Upper lobe of left lung (tissue), 6 donors: ENCODE measurements around the gene SH2D4B. TPM values are rescaled to one million over a fixed set of nuclear protein-coding genes. Genes with fewer than 3 reads are reported as not detected.

ENCODE experiments used
- ATAC-seq, 2 donors: fragments of 200-7000 bp; cut with Tn5 transposase; one replicate each; pipeline ENCODE4 v1.9.1; 2022; ENCODE audit warnings: mild to moderate bottlenecking in 2 of 2, moderate library complexity in 2 of 2; ENCODE audit not compliant: low FRiP score in 2 of 2
- DNase-seq, 2 donors: peaks; one replicate each; pipeline ENCODE4 v3.0.0-alpha.2; 2019 to 2020
- H3K27ac ChIP-seq, 4 donors: fragments of 200-600 bp; sonication (generic); one replicate each; pipeline ENCODE4 v1.5.1; 2016 to 2019
- H3K27me3 ChIP-seq, 4 donors: fragments of 200-600 bp; sonication (generic); one replicate each; pipeline ENCODE4 v1.5.1; 2017 to 2019
- H3K36me3 ChIP-seq, 4 donors: fragments of 200-600 bp; sonication (generic); one replicate each; pipeline ENCODE4 v1.5.1; 2016 to 2019
- H3K4me1 ChIP-seq, 4 donors: fragments of 200-600 bp; sonication (generic); one replicate each; pipeline ENCODE4 v1.5.1; 2018 to 2019
- H3K4me3 ChIP-seq, 4 donors: fragments of 200-600 bp; sonication (generic); one replicate each; pipeline ENCODE4 v1.5.1; 2017 to 2019; ENCODE audit warnings: mild to moderate bottlenecking in 2 of 4, moderate library complexity in 1 of 4
- H3K9me3 ChIP-seq, 4 donors: fragments of 200-600 bp; sonication (generic); one replicate each; pipeline ENCODE4 v1.5.1; 2018 to 2019
- EP300 ChIP-seq, 4 donors: sonication (generic); formaldehyde crosslinking; IDR thresholded peaks; one replicate each; pipeline ENCODE4 v1.5.1; 2017; ENCODE audit warnings: antibody characterized with exemption in 4 of 4, control low read depth in 2 of 4
- POLR2A ChIP-seq, 4 donors: fragments of 450-650 bp; IDR thresholded peaks; one replicate each; pipeline ENCODE4 v1.5.1; 2016 to 2017; ENCODE audit warnings: antibody characterized with exemption in 4 of 4, mild to moderate bottlenecking in 2 of 4
- POLR2AphosphoS5 ChIP-seq, 2 donors: sonication (generic); formaldehyde crosslinking; IDR thresholded peaks; one replicate each; pipeline ENCODE4 v1.5.1; 2017; ENCODE audit warnings: antibody characterized with exemption in 2 of 2
- WGBS, 2 donors: methylation state at CpG; one replicate each; pipeline ENCODE4 v1.1.5; 2017 to 2018; 5-methylcytosine and 5-hydroxymethylcytosine counted together
- total RNA-seq, 6 donors: library from RNA; depleted of rRNA in 4 of 6; stranded (reverse); fragments of >200 nt in 4 of 6; gene quantifications; one replicate each; pipeline versions ENCODE4 v1.1.0 to v1.2.1, GENCODE V29; 2016 to 2021
- TF ChIP-seq, protein P1 (sequence below), 6 experiments: fragments of 450-650 bp in 4 of 6; fragments of 200-600 bp in 2 of 6; sonication (generic) in 2 of 6; IDR thresholded peaks; one replicate each; pipeline ENCODE4 v1.5.1; 2016 to 2019; ENCODE audit warnings: antibody characterized with exemption in 6 of 6
- donor health status: DM: no; HTN: no; CAD: no; lungs with moderate emphysema.
- donor health status: DM: no; HTN: yes; CAD: no; lungs with severe emphysema.

SH2D4B gene
- total RNA-seq, 6 donors from 2014 or later, result 0.15 to 1.0 (median 0.55) TPM; not detected in 1

DNA sequence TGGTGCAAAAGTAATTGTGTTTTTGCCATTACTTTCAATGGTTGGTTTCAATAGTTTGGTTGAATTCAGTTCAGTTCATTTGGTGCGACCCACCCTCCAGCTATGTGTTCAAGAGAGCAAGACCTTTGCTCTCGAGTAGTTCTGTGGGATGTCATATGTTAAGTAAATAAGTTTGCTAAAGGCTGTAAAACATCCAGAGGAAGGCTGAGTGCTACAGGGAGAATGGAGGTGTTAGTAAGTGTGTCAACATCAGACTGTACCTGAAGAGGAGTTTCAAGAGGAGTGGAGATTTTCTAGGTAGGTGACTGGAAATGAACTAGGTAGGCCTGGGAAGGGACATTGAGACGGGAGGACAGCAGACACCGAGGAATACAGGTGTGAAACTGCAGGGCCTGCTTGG is 147.7 kb downstream of the SH2D4B start:
- Histone ChIP-seq H3K4me3 (no peak overlapping the region), H3K27ac (no peak overlapping the region), H3K9me3 (no peaks in the 10 kb centered on the region), H3K36me3 (no peaks in the 10 kb centered on the region), H3K27me3 (no peaks in the 10 kb centered on the region), H3K4me1 (no peaks in the 10 kb centered on the region)
- WGBS, 2 donors, result 64% methylated on average over 4 of the region's 4 CpGs
- ATAC-seq (no peak), DNase-seq (no peak)
- TF ChIP-seq, protein P1, sequence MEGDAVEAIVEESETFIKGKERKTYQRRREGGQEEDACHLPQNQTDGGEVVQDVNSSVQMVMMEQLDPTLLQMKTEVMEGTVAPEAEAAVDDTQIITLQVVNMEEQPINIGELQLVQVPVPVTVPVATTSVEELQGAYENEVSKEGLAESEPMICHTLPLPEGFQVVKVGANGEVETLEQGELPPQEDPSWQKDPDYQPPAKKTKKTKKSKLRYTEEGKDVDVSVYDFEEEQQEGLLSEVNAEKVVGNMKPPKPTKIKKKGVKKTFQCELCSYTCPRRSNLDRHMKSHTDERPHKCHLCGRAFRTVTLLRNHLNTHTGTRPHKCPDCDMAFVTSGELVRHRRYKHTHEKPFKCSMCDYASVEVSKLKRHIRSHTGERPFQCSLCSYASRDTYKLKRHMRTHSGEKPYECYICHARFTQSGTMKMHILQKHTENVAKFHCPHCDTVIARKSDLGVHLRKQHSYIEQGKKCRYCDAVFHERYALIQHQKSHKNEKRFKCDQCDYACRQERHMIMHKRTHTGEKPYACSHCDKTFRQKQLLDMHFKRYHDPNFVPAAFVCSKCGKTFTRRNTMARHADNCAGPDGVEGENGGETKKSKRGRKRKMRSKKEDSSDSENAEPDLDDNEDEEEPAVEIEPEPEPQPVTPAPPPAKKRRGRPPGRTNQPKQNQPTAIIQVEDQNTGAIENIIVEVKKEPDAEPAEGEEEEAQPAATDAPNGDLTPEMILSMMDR (IDR thresholded peaks at IDR 0.05), result no peak
- TF ChIP-seq POLR2A (IDR thresholded peaks at IDR 0.05) (no peak), EP300 (IDR thresholded peaks at IDR 0.05) (no peak), POLR2AphosphoS5 (IDR thresholded peaks at IDR 0.05) (no peak)

DNA sequence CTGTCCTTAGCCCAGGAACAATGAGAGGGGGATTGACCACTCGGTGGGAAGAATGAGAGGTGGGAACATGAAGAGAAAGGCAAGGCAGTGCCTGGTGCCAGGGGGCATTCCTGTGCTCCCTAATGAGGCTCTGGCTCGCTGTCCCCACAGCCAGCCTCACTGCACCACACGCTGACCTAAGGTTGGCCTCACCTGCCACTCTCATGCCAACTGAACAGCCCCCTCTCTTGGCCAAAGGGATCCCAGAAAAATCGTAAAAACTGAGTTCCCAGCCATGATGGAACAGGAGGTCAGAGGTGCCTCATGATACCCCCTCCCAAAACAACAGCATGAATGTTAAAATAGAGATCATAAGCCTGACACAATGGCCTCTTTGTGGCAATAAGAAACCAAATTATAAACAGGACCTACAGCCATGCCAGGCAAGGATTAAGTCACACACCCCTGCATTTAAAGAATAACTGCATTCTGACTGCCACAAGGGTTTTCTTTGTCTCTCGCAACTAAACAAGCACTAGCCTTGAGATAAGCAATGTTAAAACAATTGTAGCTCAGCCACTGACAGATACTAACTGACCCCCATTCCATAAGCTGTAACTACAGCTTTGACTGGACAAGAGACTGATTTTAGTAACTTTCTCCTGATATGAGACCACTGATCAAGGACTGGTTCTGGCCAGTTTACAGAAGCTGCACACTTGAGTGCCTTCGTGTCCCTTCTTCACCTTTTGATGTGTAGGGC is 149.2 kb downstream of the SH2D4B start:
- Histone ChIP-seq H3K9me3 (no peaks in the 10 kb centered on the region), H3K27me3 (no peaks in the 10 kb centered on the region), H3K4me1 (no peaks in the 10 kb centered on the region), H3K4me3 (no peak overlapping the region), H3K36me3 (no peaks in the 10 kb centered on the region), H3K27ac (no peak overlapping the region)
- DNase-seq, result no peak
- no peak for ATAC-seq
- no peak for TF ChIP-seq EP300 (IDR thresholded peaks at IDR 0.05)
- TF ChIP-seq POLR2AphosphoS5 (IDR thresholded peaks at IDR 0.05), result no peak
- TF ChIP-seq, protein P1 (IDR thresholded peaks at IDR 0.05), result no peak
- 70 to 82% methylated on average over 6 of the region's 6 CpGs for WGBS, 2 donors

DNA sequence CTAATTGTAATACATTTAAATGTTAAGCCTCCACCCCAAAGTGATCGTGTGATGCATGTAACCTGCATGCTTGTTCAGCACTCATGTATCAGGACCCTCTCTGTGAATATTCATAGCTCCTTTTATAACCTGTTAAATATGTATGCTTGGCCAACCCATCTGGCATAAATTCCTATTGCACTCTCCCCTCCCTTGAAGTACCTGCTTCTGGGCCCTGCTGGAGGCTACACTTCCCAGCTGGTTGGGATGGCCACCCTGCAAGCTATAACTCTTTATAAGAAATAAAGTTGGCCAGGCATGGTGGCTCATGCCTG is 149.7 kb downstream of the SH2D4B start:
- TF ChIP-seq, protein P1 (IDR thresholded peaks at IDR 0.05), result no peak
- Histone ChIP-seq H3K9me3 (no peaks in the 10 kb centered on the region), H3K27ac (no peak overlapping the region), H3K36me3 (no peaks in the 10 kb centered on the region), H3K27me3 (no peaks in the 10 kb centered on the region), H3K4me1 (no peaks in the 10 kb centered on the region), H3K4me3 (no peak overlapping the region)
- ATAC-seq, result no peak
- DNase-seq, result no peak
- 86% methylated on average over 1 of the region's 1 CpG for WGBS, 2 donors

DNA sequence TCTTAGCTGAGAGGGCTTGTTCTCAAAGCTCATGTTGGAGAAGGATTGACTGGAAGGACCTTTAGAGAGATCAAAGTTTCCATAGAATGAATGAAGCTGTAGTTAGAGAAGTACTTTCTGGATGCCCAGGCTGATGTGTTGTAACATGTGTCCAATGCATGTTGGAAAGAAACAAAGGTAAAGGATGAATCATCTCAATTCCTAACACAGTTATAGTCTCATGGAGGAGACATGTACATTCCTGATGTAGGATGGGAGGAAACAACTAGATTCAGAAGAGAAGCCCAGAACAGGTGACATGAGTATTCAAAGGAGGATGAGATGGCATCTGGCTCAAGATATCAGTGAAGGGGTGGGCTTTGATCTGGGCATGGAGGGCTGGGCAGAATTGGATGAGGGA is 152.7 kb downstream of the SH2D4B start:
- Histone ChIP-seq H3K9me3 (no peaks in the 10 kb centered on the region), H3K4me3 (no peak overlapping the region), H3K36me3 (no peaks in the 10 kb centered on the region), H3K27ac (no peak overlapping the region), H3K4me1 (no peaks in the 10 kb centered on the region), H3K27me3 (no peaks in the 10 kb centered on the region)
- DNase-seq (no peak), ATAC-seq (no peak)
- no peak for TF ChIP-seq POLR2AphosphoS5 (IDR thresholded peaks at IDR 0.05)
- no peak for TF ChIP-seq POLR2A (IDR thresholded peaks at IDR 0.05)
- TF ChIP-seq, protein P1 (IDR thresholded peaks at IDR 0.05), result no peak
- TF ChIP-seq EP300 (IDR thresholded peaks at IDR 0.05), result no peak

DNA sequence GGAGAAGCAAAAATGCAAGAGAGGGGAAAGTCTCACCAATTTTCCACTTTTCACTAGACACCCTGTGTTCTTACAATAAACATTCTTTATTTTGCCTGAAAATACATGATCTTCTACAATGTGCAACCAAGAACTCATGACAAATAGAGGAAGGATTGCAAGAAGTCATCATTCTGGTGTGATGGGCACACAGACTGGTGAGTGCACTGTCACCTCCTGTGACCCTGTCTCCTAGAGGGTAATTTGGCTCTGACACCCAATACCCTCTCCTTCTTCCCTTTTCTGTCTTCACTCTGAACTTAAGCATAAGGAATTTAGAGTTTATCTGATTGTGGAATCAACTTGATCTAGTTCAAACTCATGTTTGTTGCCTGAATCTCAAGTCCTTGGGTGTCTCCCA is 153.7 kb downstream of the SH2D4B start:
- no peak overlapping the region for H3K27ac ChIP-seq
- no peak overlapping the region for H3K4me3 ChIP-seq
- H3K9me3 ChIP-seq, result no peaks in the 10 kb centered on the region
- no peak for ATAC-seq
- no peak for DNase-seq
- TF ChIP-seq POLR2A (IDR thresholded peaks at IDR 0.05), result no peak
- TF ChIP-seq, protein P1 (IDR thresholded peaks at IDR 0.05), result no peak
- TF ChIP-seq POLR2AphosphoS5 (IDR thresholded peaks at IDR 0.05), result no peak
- TF ChIP-seq EP300 (IDR thresholded peaks at IDR 0.05), result no peak
- H3K36me3 ChIP-seq, result no peaks in the 10 kb centered on the region
- H3K27me3 ChIP-seq, result no peaks in the 10 kb centered on the region
- no peaks in the 10 kb centered on the region for H3K4me1 ChIP-seq
